HEK293 (cell line): ENCODE measurements around the gene ALG5.

Experiments used
- GFI1B ChIP-seq: fragments of 450-650 bp; formaldehyde crosslinking; IDR thresholded peaks from 2 replicates; pipeline ENCODE4 v1.5.1; 2016; ENCODE audit warnings: missing biosample characterization, missing genetic modification characterization
- REPIN1 ChIP-seq: fragments of 450-650 bp; formaldehyde crosslinking; IDR thresholded peaks from 2 replicates; pipeline ENCODE4 v1.5.1; 2017; ENCODE audit warnings: missing biosample characterization, missing genetic modification characterization, low read depth
- YY1 ChIP-seq: fragments of 450-650 bp; formaldehyde crosslinking; IDR thresholded peaks from 2 replicates; pipeline ENCODE4 v1.5.1; 2018; ENCODE audit warnings: missing biosample characterization, missing genetic modification characterization
- ZNF184 ChIP-seq: fragments of 450-650 bp; IDR thresholded peaks from 2 replicates; pipeline ENCODE4 v1.5.1; 2018; ENCODE audit warnings: missing biosample characterization, mild to moderate bottlenecking, missing genetic modification characterization
- ZNF324 ChIP-seq: fragments of 450-650 bp; formaldehyde crosslinking; IDR thresholded peaks from 2 replicates; pipeline ENCODE4 v1.5.1; 2016; ENCODE audit warnings: missing biosample characterization, missing genetic modification characterization
- ZNF354C ChIP-seq: fragments of 450-650 bp; formaldehyde crosslinking; IDR thresholded peaks from 2 replicates; pipeline ENCODE4 v1.5.1; 2016; ENCODE audit warnings: missing biosample characterization, missing genetic modification characterization, low read depth, borderline replicate concordance
- ZNF521 ChIP-seq: fragments of 450-650 bp; formaldehyde crosslinking; IDR thresholded peaks from 2 replicates; pipeline ENCODE4 v1.5.1; 2017; ENCODE audit warnings: missing biosample characterization, mild to moderate bottlenecking, missing genetic modification characterization
- TF ChIP-seq, protein P1 (sequence below): fragments of 450-650 bp; formaldehyde crosslinking; IDR thresholded peaks from 2 replicates; pipeline ENCODE4 v1.5.1; 2016; ENCODE audit warnings: missing biosample characterization, missing genetic modification characterization
- TF ChIP-seq, protein P2 (sequence below): fragments of 450-650 bp; formaldehyde crosslinking; IDR thresholded peaks from 2 replicates; pipeline ENCODE4 v1.5.1; 2017; ENCODE audit warnings: missing biosample characterization, missing genetic modification characterization
- TF ChIP-seq, protein P3 (sequence below): fragments of 450-650 bp; IDR thresholded peaks from 2 replicates; pipeline ENCODE4 v1.5.1; 2018; ENCODE audit warnings: missing biosample characterization, mild to moderate bottlenecking, missing genetic modification characterization

DNA sequence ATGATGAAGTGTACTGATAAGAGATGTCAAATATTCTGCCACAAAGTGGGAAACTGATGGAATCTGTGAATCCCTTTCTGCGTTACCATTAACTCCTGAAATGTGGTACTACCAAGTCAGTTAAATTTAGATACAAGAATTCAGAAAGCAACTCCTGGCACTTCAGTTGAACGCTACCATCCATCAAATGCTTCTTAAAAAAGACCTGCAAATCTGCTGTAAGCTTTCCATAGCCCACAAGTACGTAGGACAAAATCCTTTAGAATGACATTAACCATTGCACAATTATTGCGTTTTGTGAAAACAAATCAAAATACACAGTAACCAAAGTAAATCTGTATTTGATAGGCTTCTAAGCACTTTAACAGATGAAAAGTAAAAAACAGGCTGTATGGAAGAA, 84.5 kb downstream of the ALG5 start:
- TF ChIP-seq ZNF324 = no peak
- TF ChIP-seq, protein P1, sequence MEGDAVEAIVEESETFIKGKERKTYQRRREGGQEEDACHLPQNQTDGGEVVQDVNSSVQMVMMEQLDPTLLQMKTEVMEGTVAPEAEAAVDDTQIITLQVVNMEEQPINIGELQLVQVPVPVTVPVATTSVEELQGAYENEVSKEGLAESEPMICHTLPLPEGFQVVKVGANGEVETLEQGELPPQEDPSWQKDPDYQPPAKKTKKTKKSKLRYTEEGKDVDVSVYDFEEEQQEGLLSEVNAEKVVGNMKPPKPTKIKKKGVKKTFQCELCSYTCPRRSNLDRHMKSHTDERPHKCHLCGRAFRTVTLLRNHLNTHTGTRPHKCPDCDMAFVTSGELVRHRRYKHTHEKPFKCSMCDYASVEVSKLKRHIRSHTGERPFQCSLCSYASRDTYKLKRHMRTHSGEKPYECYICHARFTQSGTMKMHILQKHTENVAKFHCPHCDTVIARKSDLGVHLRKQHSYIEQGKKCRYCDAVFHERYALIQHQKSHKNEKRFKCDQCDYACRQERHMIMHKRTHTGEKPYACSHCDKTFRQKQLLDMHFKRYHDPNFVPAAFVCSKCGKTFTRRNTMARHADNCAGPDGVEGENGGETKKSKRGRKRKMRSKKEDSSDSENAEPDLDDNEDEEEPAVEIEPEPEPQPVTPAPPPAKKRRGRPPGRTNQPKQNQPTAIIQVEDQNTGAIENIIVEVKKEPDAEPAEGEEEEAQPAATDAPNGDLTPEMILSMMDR (tag by site-specific recombination) = no peak
- TF ChIP-seq, protein P2, sequence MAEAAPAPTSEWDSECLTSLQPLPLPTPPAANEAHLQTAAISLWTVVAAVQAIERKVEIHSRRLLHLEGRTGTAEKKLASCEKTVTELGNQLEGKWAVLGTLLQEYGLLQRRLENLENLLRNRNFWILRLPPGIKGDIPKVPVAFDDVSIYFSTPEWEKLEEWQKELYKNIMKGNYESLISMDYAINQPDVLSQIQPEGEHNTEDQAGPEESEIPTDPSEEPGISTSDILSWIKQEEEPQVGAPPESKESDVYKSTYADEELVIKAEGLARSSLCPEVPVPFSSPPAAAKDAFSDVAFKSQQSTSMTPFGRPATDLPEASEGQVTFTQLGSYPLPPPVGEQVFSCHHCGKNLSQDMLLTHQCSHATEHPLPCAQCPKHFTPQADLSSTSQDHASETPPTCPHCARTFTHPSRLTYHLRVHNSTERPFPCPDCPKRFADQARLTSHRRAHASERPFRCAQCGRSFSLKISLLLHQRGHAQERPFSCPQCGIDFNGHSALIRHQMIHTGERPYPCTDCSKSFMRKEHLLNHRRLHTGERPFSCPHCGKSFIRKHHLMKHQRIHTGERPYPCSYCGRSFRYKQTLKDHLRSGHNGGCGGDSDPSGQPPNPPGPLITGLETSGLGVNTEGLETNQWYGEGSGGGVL (tag by site-specific recombination) = no peak
- TF ChIP-seq ZNF354C = no peak
- TF ChIP-seq, protein P3, sequence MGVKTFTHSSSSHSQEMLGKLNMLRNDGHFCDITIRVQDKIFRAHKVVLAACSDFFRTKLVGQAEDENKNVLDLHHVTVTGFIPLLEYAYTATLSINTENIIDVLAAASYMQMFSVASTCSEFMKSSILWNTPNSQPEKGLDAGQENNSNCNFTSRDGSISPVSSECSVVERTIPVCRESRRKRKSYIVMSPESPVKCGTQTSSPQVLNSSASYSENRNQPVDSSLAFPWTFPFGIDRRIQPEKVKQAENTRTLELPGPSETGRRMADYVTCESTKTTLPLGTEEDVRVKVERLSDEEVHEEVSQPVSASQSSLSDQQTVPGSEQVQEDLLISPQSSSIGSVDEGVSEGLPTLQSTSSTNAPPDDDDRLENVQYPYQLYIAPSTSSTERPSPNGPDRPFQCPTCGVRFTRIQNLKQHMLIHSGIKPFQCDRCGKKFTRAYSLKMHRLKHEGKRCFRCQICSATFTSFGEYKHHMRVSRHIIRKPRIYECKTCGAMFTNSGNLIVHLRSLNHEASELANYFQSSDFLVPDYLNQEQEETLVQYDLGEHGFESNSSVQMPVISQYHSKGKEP (tag by site-specific recombination) = no peak
- no peak for TF ChIP-seq YY1 (tag by site-specific recombination)
- TF ChIP-seq ZNF184 (tag by site-specific recombination) = no peak
- no peak for TF ChIP-seq GFI1B (tag by site-specific recombination)
- TF ChIP-seq REPIN1 = no peak
- TF ChIP-seq ZNF521 = no peak
